ENCODE data around the gene EFCAB12.

DNA sequence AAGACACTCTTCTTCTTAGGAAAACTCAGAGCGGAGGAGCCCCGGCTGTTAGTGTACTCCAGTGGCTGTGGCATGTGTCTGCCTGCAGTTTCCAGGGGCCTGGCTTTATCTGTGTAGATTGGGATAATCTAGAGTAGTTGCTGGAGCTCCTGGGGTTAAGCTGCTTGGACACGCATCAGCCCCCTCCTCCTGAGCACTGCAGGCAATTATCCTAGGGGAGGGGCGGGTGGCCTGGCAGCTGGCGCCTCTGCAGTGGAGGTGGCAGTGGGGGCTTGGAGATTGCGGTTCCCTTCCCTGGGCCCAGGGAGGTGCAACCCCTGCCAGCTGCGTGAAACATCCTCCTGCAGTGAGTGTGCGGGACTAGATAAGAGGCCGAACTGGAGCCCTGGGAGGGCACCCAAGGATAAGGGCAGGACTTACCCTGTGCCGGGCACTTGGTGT lies 68.2 kb downstream of the EFCAB12 start:
- no peak for TF ChIP-seq CTCF (IDR thresholded peaks at IDR 0.05; ENCODE audit: low read depth, low read length)
- TF ChIP-seq EZH2phosphoT487 (IDR thresholded peaks at IDR 0.05; ENCODE audit: low read depth), result no peak
